Common myeloid progenitor, CD34-positive (primary cell): ENCODE data around the gene BCOR.
A peak's percentile ranks its signal among the peaks of the same experiment; 100 is the strongest.

Source experiments
- CTCF ChIA-PET: fragments of 350-600 bp; sonication (Branson Sonifier 250); formaldehyde crosslinking; loops from one replicate; lab custom pipeline; 2021; ENCODE audit warnings: antibody characterized with exemption; lab: Charles Lee
- POLR2A ChIA-PET: fragments of 350-600 bp; sonication (Branson Sonifier 250); formaldehyde crosslinking; loops from one replicate; lab custom pipeline; 2021; ENCODE audit warnings: antibody characterized with exemption; lab: Charles Lee
- DNase-seq, 3 donors: peaks; one replicate each; pipeline versions ENCODE4 v3.0.0 to v3.0.0-alpha.2; 2013
- H3K27ac ChIP-seq, 2 experiments: 1 replicate in 1 of 2; 2 replicates in 1 of 2; pipeline ENCODE4 v1.7.0; 2013; ENCODE audit warnings: inconsistent platforms in 2 of 2, low read length in 2 of 2, mild to moderate bottlenecking in 2 of 2, low read depth in 1 of 2, moderate library complexity in 1 of 2; ENCODE audit not compliant: severe bottlenecking in 2 of 2, insufficient read depth in 1 of 2, poor library complexity in 1 of 2
- H3K27me3 ChIP-seq, 5 experiments: replicated peaks in 2 of 5; 1 replicate in 3 of 5; 2 replicates in 2 of 5; pipeline versions ENCODE4 v1.6.1 to v1.7.0; 2013; ENCODE audit warnings: low read length in 4 of 5, mild to moderate bottlenecking in 2 of 5, moderate library complexity in 2 of 5, inconsistent platforms in 1 of 5; ENCODE audit not compliant: insufficient read depth in 5 of 5, control insufficient read depth in 4 of 5
- H3K36me3 ChIP-seq, 4 experiments: 1 replicate in 2 of 4; 2 replicates in 2 of 4; pipeline versions ENCODE4 v1.6.1 to v1.7.0; 2013; ENCODE audit warnings: low read length in 3 of 4, control low read depth in 1 of 4, mild to moderate bottlenecking in 1 of 4; ENCODE audit not compliant: control insufficient read depth in 4 of 4, insufficient read depth in 4 of 4
- H3K4me1 ChIP-seq, 4 experiments: 1 replicate in 3 of 4; 2 replicates in 1 of 4; pipeline versions ENCODE4 v1.6.1 to v1.7.1; 2013; ENCODE audit warnings: low read length in 3 of 4, mild to moderate bottlenecking in 3 of 4, control low read depth in 1 of 4, inconsistent platforms in 1 of 4, moderate library complexity in 1 of 4; ENCODE audit not compliant: control insufficient read depth in 4 of 4, insufficient read depth in 4 of 4; ENCODE audit errors: control extremely low read depth in 1 of 4
- H3K4me3 ChIP-seq, 7 experiments: 1 replicate in 4 of 7; 2 replicates in 3 of 7; pipeline versions ENCODE4 v1.5.1 to v1.7.0; 2013; ENCODE audit warnings: mild to moderate bottlenecking in 7 of 7, low read length in 6 of 7, moderate library complexity in 6 of 7, inconsistent platforms in 2 of 7, low read depth in 2 of 7, control low read depth in 1 of 7; ENCODE audit not compliant: insufficient read depth in 4 of 7, control insufficient read depth in 1 of 7; ENCODE audit errors: extremely low read depth in 1 of 7
- H3K9me3 ChIP-seq, 5 experiments: 1 replicate in 4 of 5; 2 replicates in 1 of 5; pipeline versions ENCODE4 v1.6.1 to v1.7.1; 2013; ENCODE audit warnings: low read length in 4 of 5, mild to moderate bottlenecking in 2 of 5, inconsistent platforms in 1 of 5, low read depth in 1 of 5, moderate library complexity in 1 of 5; ENCODE audit not compliant: control insufficient read depth in 4 of 5, insufficient read depth in 2 of 5; ENCODE audit errors: control extremely low read depth in 1 of 5
- WGBS: methylation state at CpG from one replicate; pipeline ENCODE4 v1.1.5; 2013; ENCODE audit not compliant: insufficient coverage; 5-methylcytosine and 5-hydroxymethylcytosine counted together

BCOR gene

DNA sequence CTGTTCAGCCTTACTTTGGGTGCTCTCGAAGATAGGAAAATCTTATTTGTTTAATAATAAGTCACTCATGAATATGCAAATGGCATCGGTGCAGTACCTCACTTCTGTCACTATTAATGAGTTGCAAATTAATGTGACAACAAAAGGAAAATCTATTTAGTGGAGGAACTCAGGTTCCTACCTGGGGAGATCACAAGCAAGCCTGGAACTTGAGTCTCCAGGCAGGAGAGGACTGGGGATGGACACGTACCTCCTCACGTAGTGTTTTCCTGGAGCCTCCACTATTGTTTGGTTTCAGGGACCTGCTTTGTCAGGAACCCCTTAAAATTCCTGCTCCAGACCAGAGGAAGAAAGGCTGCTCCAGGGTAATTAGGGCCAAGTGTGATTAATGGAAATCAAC lies 82.1 kb downstream of the BCOR start:
- Histone ChIP-seq H3K4me3 (no peak overlapping the region), H3K9me3 (peaks cover 0 to 22% (median 5%) of the 10 kb centered on the region in 5 experiments), H3K27me3 (peaks cover 0 to 60% (median 0%) of the 10 kb centered on the region in 5 experiments), H3K36me3 (no peaks in the 10 kb centered on the region), H3K4me1 (peaks cover 0 to 33% (median 32%) of the 10 kb centered on the region in 4 experiments), H3K27ac (no peak overlapping the region)
- CTCF ChIA-PET = no interaction called here
- WGBS = 74% methylated on average over 3 of the region's 4 CpGs
- peak in 2 of 3 donors; percentile 42 to 60 for DNase-seq
- POLR2A ChIA-PET = no interaction called here

DNA sequence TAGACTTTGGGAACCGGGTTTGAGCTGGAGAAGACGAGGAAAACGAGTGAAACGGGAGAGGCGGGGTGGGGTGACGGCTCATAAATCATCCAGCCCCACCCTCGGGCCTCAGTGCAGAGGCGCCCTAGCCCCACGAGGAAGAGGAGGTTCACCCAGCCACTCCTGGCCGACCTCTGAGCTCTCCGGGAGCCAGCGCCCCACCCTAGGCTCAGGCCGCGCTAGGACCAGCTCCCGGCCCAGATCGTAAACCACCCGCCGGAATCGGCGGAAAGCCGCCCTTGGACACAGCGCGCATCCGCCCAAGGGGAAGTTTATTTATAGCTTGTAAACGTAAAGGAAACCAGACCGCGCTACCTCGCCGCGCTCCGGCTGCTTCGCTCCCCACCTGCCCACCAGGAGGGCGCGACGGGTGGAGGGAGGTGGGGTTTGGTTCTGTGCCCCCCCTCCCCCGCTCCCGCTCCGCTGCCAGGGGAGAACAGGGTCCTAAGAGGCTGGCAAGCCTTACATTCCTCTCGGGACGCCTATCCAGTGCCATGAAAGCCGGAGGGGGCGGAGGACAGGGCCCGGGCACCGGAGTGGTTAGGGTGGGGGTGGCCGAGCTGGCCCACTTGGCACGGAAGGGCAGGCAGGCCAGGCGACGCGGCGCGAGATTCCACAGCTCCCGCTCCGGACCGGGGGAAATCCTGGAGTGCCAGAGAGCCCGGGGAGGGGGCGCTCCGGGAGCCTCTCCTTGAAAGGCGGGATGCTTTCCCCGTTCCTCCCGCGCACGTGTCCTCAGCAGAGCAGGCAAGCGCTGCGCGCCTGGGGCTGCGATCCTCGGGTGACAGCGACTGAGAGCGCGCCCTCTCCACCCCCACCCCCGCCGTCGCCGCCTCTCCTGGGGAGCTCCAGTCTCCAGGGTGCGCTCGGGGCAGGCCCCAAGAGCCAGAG lies 84.2 kb downstream of the BCOR start:
- POLR2A ChIA-PET = interaction anchor here (0.6 to 1.8 kb wide), 7 partner anchors 81 to 682 kb away, joined by 3 to 7 read pairs (median 4); no protein-coding TSS in a partner anchor
- CTCF ChIA-PET = interaction anchor here (1.1 to 1.8 kb wide), 4 partner anchors 16 to 69 kb away, joined by 3 to 5 read pairs (median 3); no protein-coding TSS in a partner anchor
- H3K36me3 ChIP-seq = no peaks in the 10 kb centered on the region
- peaks cover 0 to 24% (median 5%) of the 10 kb centered on the region in 5 experiments for H3K9me3 ChIP-seq
- H3K27me3 ChIP-seq = peaks cover 0 to 82% (median 0%) of the 10 kb centered on the region in 5 experiments
- peak overlapping the region; percentile 24 to 73 (median 59) for H3K4me3 ChIP-seq
- H3K4me1 ChIP-seq = peaks cover 0 to 54% (median 50%) of the 10 kb centered on the region in 4 experiments
- DNase-seq = peak in 2 of 3 donors; percentile 84 to 86
- H3K27ac ChIP-seq = peak overlapping the region in 1 of 2 experiments; percentile 64
- WGBS = 10% methylated on average over 59 of the region's 76 CpGs

DNA sequence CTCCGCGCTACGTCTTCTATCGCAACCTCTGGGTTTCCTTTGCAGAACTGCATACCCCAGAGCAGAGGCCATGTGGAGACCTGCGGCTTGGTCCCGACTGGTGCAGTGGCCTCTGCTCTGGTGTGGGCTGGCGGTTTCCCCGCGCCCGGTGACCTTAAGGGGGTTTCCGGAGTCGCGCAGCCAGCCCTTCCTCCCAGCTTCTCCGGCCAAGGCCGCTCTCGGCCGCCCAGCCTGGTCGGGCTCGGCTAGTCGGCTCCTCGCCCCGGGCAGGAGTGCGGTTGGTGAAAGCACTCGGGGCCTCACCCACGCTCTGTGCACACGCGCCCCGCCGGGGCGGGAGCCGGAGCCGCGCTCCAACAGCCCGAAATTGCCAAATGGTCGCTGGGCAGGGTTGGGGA lies 84.9 kb downstream of the BCOR start:
- peaks cover 0 to 61% (median 54%) of the 10 kb centered on the region in 4 experiments for H3K4me1 ChIP-seq
- no peaks in the 10 kb centered on the region for H3K36me3 ChIP-seq
- CTCF ChIA-PET = interaction anchor here (1.1 to 1.8 kb wide), 3 partner anchors 22 to 70 kb away, joined by 3 to 5 read pairs (median 3); no protein-coding TSS in a partner anchor
- H3K4me3 ChIP-seq = peak overlapping the region in 6 of 7 experiments; percentile 1 to 73 (median 59)
- 11% methylated on average over 33 of the region's 35 CpGs for WGBS
- POLR2A ChIA-PET = interaction anchor here (1.0 to 1.8 kb wide), 4 partner anchors 155 to 281 kb away, joined by 3 to 7 read pairs (median 6); no protein-coding TSS in a partner anchor
- peaks cover 0 to 24% (median 5%) of the 10 kb centered on the region in 5 experiments for H3K9me3 ChIP-seq
- H3K27me3 ChIP-seq = peaks cover 0 to 88% (median 2%) of the 10 kb centered on the region in 5 experiments
- H3K27ac ChIP-seq = peak overlapping the region in 1 of 2 experiments; percentile 64
- peak in 2 of 3 donors; percentile 58 to 63 for DNase-seq

DNA sequence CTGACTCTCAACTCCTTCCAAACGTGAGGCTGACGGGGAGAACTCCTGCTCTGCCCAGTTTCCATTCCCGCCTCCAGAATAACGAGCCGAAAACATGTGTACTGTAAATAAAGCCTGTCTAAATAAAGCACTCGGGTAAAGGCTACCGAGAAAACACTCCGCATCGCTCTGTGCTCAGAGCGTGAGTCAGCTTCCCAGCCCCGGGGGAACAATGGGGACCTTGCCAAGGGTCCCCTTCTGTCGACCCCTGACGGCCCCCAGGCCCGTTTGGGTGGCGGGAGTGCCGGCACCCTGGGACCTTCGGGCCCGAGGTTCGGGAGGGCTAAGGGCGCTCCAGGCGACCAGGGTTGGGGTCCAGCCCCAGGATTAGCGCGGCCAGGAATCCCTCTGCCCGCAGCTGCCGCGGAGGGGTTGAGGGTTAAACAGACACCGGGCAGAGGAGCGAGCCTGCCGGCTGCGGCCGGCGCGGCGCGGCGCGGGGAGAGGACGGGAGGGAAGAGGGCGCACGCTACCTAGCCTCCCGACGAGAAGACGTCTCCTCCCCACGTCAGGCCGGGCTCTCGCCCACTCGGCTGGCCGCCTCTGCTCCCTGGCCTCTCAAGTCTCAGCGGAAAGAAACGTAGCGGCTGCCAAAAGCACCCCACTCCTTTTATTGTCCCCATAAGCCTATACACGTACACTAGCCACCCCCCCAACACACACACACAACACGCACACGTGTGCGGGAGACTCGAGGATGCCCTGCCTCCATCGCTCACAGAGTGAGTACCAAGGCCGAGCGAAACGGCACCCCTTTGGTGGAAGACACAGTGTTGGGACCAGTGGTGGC lies 85.5 kb downstream of the BCOR start:
- Histone ChIP-seq H3K36me3 (no peaks in the 10 kb centered on the region), H3K27me3 (peaks cover 0 to 94% (median 3%) of the 10 kb centered on the region in 5 experiments), H3K4me1 (peaks cover 0 to 61% (median 54%) of the 10 kb centered on the region in 4 experiments), H3K4me3 (peak overlapping the region in 3 of 7 experiments; percentile 44 to 73 (median 59)), H3K27ac (no peak overlapping the region), H3K9me3 (peaks cover 0 to 24% (median 5%) of the 10 kb centered on the region in 5 experiments)
- CTCF ChIA-PET = interaction anchor here (1.2 to 2.8 kb wide), 3 partner anchors 14 to 198 kb away, joined by 3 to 9 read pairs (median 4); no protein-coding TSS in a partner anchor
- POLR2A ChIA-PET = interaction anchor here (0.8 kb wide), 1 partner anchor 83 kb away, joined by 3 read pairs; no protein-coding TSS in a partner anchor
- WGBS = 7% methylated on average over 51 of the region's 60 CpGs
- DNase-seq = peak in 2 of 3 donors; percentile 47 to 71

DNA sequence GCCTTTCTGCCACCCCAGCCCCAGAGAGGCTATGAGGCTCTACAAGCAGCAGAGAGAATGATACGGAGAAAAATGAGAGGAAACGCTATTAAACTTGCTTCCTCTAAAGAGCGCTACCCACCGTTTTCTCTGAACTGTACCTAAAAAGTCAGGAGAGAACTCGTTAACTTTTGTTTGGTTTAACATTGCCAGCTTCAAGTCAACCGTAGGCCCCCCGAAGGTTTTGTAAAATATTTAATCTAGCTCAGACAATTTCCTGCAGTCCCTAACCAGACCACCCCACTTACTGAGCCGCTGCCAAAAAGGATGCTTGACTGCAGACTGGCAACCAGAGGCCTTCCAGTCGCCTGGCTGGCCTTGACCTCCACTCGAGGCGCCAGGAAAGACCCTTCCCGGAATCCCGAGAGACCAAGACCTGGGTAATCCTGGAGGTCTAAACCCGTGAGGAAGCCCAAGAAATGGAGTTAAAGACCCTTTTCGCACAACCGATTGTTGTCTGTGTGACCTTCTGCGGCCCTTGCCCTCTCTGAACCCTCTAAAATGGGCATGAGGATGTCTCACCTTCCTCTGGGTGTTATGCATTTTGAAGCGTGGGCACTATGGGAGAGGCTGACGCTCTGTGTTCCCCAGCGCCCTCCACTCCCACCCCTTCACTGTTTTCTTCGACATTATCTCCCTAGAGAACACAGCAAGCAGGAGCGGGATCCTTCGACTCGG lies 86.3 kb downstream of the BCOR start:
- peak overlapping the region in 2 of 7 experiments; percentile 15 to 73 for H3K4me3 ChIP-seq
- DNase-seq = peak in 2 of 3 donors; percentile 54 to 68
- H3K4me1 ChIP-seq = peaks cover 0 to 67% (median 58%) of the 10 kb centered on the region in 4 experiments
- H3K36me3 ChIP-seq = no peaks in the 10 kb centered on the region
- H3K9me3 ChIP-seq = peaks cover 0 to 20% (median 5%) of the 10 kb centered on the region in 5 experiments
- 22% methylated on average over 15 of the region's 24 CpGs for WGBS
- POLR2A ChIA-PET = interaction anchor here (0.8 to 1.0 kb wide), 2 partner anchors 84 to 280 kb away, joined by 3 read pairs; no protein-coding TSS in a partner anchor
- CTCF ChIA-PET = interaction anchor here (1.2 to 2.8 kb wide), 3 partner anchors 14 to 197 kb away, joined by 3 to 9 read pairs (median 4); no protein-coding TSS in a partner anchor
- no peak overlapping the region for H3K27ac ChIP-seq
- H3K27me3 ChIP-seq = peaks cover 0 to 96% (median 3%) of the 10 kb centered on the region in 5 experiments
